ENCODE data around the gene COA5. TPM values are rescaled to one million over a fixed set of nuclear protein-coding genes. Genes with fewer than 3 reads are reported as not detected.

The COA5 gene
- polyA plus RNA-seq, 3 donors: 71.9 to 91.8 (median 78.7) TPM

GRCh38 chr2:98582523-98582922 lies 25.8 kb downstream of the COA5 start:
- DNase-seq (ENCODE audit: extremely low read depth in 1 of 11, low read depth in 9 of 11, low spot score in 4 of 11): no peak

DNA sequence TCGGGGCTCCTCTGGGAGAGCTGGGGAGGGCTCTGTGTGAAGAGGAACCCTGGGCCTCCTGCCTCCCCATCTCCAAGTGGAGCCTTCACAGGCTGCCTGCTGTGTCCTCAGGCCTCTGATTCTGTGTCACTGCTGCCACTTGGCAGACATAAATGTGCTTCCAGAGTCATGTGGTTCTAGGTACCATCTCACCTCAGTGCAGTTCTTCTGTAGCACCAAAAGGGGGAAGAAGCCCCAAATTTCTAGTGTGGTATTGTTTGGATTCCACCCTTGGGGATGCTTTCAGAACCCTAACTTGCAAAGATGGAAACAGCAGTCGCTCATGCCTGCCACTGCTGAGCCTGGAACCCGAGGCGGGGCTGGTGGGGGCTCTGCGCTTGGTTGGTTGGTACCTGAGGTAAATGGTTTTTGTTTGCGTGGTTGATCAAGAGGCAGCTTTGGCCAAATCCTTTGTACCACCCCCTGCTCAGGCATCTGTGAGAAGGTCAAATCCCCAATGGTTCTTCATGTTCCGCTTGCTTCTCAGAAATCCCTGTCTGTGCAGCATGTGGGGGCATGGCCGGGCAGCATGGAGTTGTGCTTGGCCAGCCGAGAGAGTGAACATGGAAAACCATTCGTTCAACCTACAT lies 27.5 kb downstream of the COA5 start:
- no peak for DNase-seq (ENCODE audit: extremely low read depth in 1 of 11, low read depth in 9 of 11, low spot score in 4 of 11)

DNA sequence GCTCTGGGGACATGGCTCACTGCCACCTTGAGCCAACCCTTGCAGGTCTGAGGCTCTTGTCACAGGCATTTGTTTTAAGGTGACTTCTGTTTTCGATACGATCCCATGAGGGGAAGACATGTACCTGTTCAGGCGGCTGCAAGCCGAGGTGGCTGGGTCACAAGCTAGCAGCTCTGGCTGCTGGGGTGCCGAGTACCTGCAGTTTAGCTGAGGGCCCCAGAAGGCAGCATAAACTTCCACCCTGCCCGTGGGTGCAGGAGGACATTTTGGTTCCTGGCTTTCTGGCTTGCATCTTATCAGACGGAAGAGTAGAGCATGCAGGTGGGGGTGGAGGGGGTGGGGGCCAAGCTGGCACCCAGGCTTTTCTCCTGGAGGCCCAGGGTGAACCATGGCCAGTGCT lies 28.4 kb downstream of the COA5 start:
- no peak for DNase-seq (ENCODE audit: extremely low read depth in 1 of 11, low read depth in 9 of 11, low spot score in 4 of 11)

GRCh38 chr2:98578231-98578630 lies 30.1 kb downstream of the COA5 start:
- no peak for DNase-seq (ENCODE audit: extremely low read depth in 1 of 11, low read depth in 9 of 11, low spot score in 4 of 11)

DNA sequence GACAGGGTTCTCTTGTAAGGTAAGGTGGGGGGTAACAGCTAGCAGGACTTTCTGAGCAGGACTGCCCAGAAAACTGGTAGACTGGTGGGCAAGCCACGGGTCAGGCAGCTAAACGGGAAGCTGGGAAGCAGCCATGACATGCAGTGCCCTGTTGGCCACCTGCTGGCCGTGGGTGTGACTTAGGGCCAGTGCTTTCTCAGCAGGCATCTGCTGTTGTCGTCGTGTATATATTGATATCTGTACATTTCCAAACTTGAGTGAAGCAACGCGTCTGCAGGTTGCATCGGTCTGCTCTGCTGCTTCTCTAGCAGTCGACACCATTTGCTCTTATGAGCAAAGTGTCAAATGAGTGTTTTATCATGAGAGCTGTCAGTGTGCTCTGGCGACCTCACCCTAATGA lies 31.0 kb downstream of the COA5 start:
- DNase-seq (ENCODE audit: extremely low read depth in 1 of 11, low read depth in 9 of 11, low spot score in 4 of 11): no peak

- no peak for DNase-seq (ENCODE audit: extremely low read depth in 1 of 11, low read depth in 9 of 11, low spot score in 4 of 11)
Observed at GRCh38 chr2:98576666-98577312, 31.5 kb downstream of the COA5 start.

GRCh38 chr2:98573426-98573825 lies 34.9 kb downstream of the COA5 start:
- no peak for DNase-seq (ENCODE audit: extremely low read depth in 1 of 11, low read depth in 9 of 11, low spot score in 4 of 11)

DNA sequence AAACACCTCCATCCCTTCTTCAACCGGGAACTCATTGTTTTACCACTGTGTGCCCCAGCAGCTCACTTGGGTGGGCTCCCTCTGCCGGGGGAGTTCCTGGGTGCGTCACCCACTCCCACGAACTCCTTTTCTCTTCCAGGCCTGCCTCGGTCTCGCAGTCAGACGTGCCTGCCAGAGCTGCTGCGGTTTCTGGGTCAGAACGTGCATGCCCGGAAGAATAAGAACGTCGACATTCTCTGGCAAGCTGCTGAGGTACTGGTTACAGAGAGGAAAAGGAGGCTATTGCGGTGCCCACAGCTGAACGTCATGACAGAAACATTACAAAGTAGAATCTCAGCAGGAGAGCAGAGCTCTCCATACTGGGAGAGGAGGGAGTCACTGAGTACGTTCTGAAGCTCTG lies 35.6 kb downstream of the COA5 start:
- no peak for DNase-seq (ENCODE audit: extremely low read depth in 1 of 11, low read depth in 9 of 11, low spot score in 4 of 11)

DNA sequence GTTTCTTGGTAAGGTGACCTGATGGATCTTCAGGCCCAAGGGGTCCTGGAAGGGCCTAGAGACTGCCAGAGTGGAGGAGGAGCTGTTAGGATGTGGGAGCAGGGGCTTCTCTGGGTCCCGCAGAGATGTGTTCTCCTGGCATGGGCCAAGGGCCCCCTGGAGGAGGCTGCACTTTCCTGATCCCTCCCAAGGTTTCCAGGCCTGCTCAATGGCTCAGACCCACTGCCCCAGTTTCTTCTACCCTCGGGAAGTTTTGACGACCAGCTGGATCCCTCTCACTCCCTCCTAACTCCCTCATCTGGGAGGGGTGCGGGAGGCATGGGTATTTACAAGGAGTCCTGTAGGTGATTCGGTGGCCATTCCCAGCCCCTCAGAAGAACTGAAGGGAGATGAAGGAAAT lies 36.1 kb downstream of the COA5 start:
- no peak for DNase-seq (ENCODE audit: extremely low read depth in 1 of 11, low read depth in 9 of 11, low spot score in 4 of 11)

GRCh38 chr2:98571796-98572195 lies 36.5 kb downstream of the COA5 start:
- DNase-seq (ENCODE audit: extremely low read depth in 1 of 11, low read depth in 9 of 11, low spot score in 4 of 11): no peak

GRCh38 chr2:98571121-98571701 lies 37.1 kb downstream of the COA5 start:
- DNase-seq (ENCODE audit: extremely low read depth in 1 of 11, low read depth in 9 of 11, low spot score in 4 of 11): no peak

- no peak for DNase-seq (ENCODE audit: extremely low read depth in 1 of 11, low read depth in 9 of 11, low spot score in 4 of 11)
Observed at GRCh38 chr2:98570356-98570755, 38.0 kb downstream of the COA5 start.

- no peak for DNase-seq (ENCODE audit: extremely low read depth in 1 of 11, low read depth in 9 of 11, low spot score in 4 of 11)
Observed at GRCh38 chr2:98569915-98570314, 38.4 kb downstream of the COA5 start.

GRCh38 chr2:98569197-98569793 lies 39.0 kb downstream of the COA5 start:
- no peak for DNase-seq (ENCODE audit: extremely low read depth in 1 of 11, low read depth in 9 of 11, low spot score in 4 of 11)

- no peak for DNase-seq (ENCODE audit: extremely low read depth in 1 of 11, low read depth in 9 of 11, low spot score in 4 of 11)
Observed at GRCh38 chr2:98568161-98568956, 40.0 kb downstream of the COA5 start.

- DNase-seq (ENCODE audit: extremely low read depth in 1 of 11, low read depth in 9 of 11, low spot score in 4 of 11): no peak
Observed at GRCh38 chr2:98565941-98566340, 42.4 kb downstream of the COA5 start.

- no peak for DNase-seq (ENCODE audit: extremely low read depth in 1 of 11, low read depth in 9 of 11, low spot score in 4 of 11)
Observed at GRCh38 chr2:98565286-98565860, 42.9 kb downstream of the COA5 start.

GRCh38 chr2:98564541-98565132 lies 43.7 kb downstream of the COA5 start:
- no peak for DNase-seq (ENCODE audit: extremely low read depth in 1 of 11, low read depth in 9 of 11, low spot score in 4 of 11)

GRCh38 chr2:98563394-98563793 lies 44.9 kb downstream of the COA5 start:
- DNase-seq (ENCODE audit: extremely low read depth in 1 of 11, low read depth in 9 of 11, low spot score in 4 of 11): no peak

All from renal cortex interstitium (tissue), 11 donors.